K562 (cell line): ENCODE measurements around the gene TUBA1B. TPM values are rescaled to one million over a fixed set of nuclear protein-coding genes. Genes with fewer than 3 reads are reported as not detected.

Experiments used
- CXXC5 ChIP-seq: fragments of 250-450 bp; sonication (Bioruptor Pico); IDR thresholded peaks from 2 replicates; pipeline ENCODE4 v1.8.0; 2022; ENCODE audit warnings: inconsistent platforms, mild to moderate bottlenecking, moderate library complexity
- DPF2 ChIP-seq: fragments of 450-650 bp; IDR thresholded peaks from 2 replicates; pipeline ENCODE4 v1.6.1; 2016
- ELF2 ChIP-seq: fragments of 250-450 bp; sonication (Bioruptor Pico); IDR thresholded peaks from 2 replicates; pipeline ENCODE4 v1.5.0; 2021; ENCODE audit warnings: mild to moderate bottlenecking
- JUND ChIP-seq, 2 experiments: IDR thresholded peaks; 2 replicates in 1 of 2; 3 replicates in 1 of 2; pipeline ENCODE4 v1.6.1; 2011; ENCODE audit warnings: borderline replicate concordance in 2 of 2, low read depth in 2 of 2, low read length in 2 of 2, improper control_type of control experiment in 1 of 2, missing biosample characterization in 1 of 2, missing genetic modification characterization in 1 of 2, missing genetic modification reagents in 1 of 2
- KDM2B ChIP-seq: fragments of 250-450 bp; sonication (Bioruptor Pico); IDR thresholded peaks from 2 replicates; pipeline ENCODE4 v1.8.0; 2021; ENCODE audit warnings: mild to moderate bottlenecking, moderate library complexity
- LCOR ChIP-seq: sonication (generic); formaldehyde crosslinking; IDR thresholded peaks from 2 replicates; pipeline ENCODE4 v1.8.0; 2022; ENCODE audit warnings: mild to moderate bottlenecking, missing genetic modification reagents
- MCM5 ChIP-seq: fragments of 450-650 bp; IDR thresholded peaks from 2 replicates; pipeline ENCODE4 v1.6.1; 2016; ENCODE audit warnings: low read depth
- SRSF7 ChIP-seq: fragments of 200-400 bp; formaldehyde crosslinking; optimal IDR thresholded peaks from 2 replicates; pipeline ENCODE3; 2017; ENCODE audit warnings: mild to moderate bottlenecking, low read depth, low read length
- TFAM ChIP-seq: fragments of 250-450 bp; sonication (Bioruptor Pico); conservative IDR thresholded peaks from 2 replicates; pipeline ENCODE4 v1.5.0; 2021; ENCODE audit warnings: mild to moderate bottlenecking, moderate library complexity
- ZNF696 ChIP-seq: fragments of 250-450 bp; sonication (Bioruptor Pico); conservative IDR thresholded peaks from 2 replicates; pipeline ENCODE4 v1.4.0; 2020; ENCODE audit warnings: mild to moderate bottlenecking, moderate library complexity
- polyA plus RNA-seq, 8 experiments: library from polyadenylated mRNA; depleted of rRNA in 4 of 8; stranded (reverse) in 5 of 8; unstranded in 3 of 8; fragments of >200 nt; fragmentation: Nextera tagmentation in 2 of 8; fragmentation: Illumina TruSeq in 1 of 8; extraction: Ambion mirVana in 2 of 8; extraction: Trizol in 1 of 8; gene quantifications; 2 replicates each; pipeline versions ENCODE4 v1.2.1 to v1.2.3, GENCODE V29; 2011 to 2014; ENCODE audit warnings: inconsistent platforms in 1 of 8, missing spikeins in 1 of 8
- total RNA-seq, 7 experiments: library from RNA; depleted of rRNA in 6 of 7; stranded (reverse); fragments of >200 nt in 6 of 7; fragmentation: Illumina TruSeq in 2 of 7; extraction: Trizol in 2 of 7; gene quantifications; 2 replicates each; pipeline versions ENCODE4 v1.2.1 to v1.2.3, GENCODE V29; 2011 to 2021; ENCODE audit warnings: low replicate concordance in 1 of 7
- TF ChIP-seq, protein P1 (sequence below): fragments of 450-650 bp; IDR thresholded peaks from 2 replicates; pipeline ENCODE4 v1.6.1; 2017; ENCODE audit warnings: antibody characterized with exemption, mild to moderate bottlenecking
- TF ChIP-seq, protein P2 (sequence below), 3 experiments: fragments of 200-800 bp in 1 of 3; fragments of 250-450 bp in 1 of 3; fragments of 450-650 bp in 1 of 3; sonication (Bioruptor Pico) in 1 of 3; sonication (Bioruptor generic) in 1 of 3; formaldehyde crosslinking in 1 of 3; IDR thresholded peaks; 2 replicates each; pipeline versions ENCODE4 v1.6.1 to v1.8.0; 2016 to 2022; ENCODE audit warnings: mild to moderate bottlenecking in 2 of 3, missing genetic modification characterization in 2 of 3, missing compliant biosample characterization in 1 of 3, moderate library complexity in 1 of 3
- TF ChIP-seq, protein P3 (sequence below): fragments of 450-650 bp; formaldehyde crosslinking; IDR thresholded peaks from 2 replicates; pipeline ENCODE4 v1.4.0; 2020; ENCODE audit warnings: mild to moderate bottlenecking, moderate library complexity

TUBA1B gene
- total and polyA plus RNA-seq, 9 of the 15 experiments (the other 6 are each of a cell fraction or from before 2014, with no cell fraction given) = 2,189 to 4,624 (median 2,628) TPM

DNA sequence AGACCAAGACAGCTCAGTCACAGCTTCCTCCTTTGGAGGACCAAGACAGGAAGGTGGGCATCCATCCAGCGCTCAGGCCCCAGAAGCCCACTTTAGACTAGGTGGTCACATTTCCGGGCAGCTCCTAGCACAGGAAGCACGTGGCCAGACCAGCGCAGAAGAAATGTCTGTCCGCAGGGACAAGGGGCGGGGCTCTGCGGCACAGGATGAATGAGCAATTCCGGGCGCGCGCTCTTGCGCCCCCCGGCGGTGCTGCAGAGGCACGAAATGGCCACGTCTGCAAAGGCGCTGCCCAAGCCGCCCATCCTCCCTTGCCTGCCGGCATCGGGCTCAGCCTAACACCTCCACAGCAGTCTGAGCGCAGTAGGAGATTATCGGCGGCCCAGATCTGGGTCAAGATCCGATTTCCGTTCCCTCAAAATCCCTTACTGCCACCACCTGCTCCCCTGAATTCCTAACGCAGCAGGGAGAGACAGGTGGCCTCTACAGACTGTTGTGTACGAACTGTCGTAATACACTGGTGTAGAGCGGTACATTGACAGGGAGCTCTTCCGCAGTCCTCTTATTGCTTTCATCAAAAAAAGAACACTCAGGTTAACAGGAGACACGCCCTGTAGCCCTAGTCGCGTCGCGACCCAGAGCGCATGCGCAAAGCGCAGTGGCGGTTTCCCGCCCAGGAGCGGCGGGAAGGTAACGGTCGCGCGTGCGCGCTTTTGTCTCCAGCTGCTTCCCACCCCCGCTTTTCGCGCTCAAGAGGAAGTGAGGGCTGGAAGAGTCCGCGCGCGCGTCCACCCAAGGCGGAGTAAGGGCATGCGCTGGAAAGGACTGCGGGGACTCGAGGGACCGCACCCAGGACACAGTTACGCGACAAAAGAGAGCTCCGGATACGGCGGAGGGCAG, 794 bp downstream of the TUBA1B start (continued):
- TF ChIP-seq KDM2B (no peak), SRSF7 (no peak), CXXC5 (peak; percentile 79), JUND (IDR thresholded peaks at IDR 0.05; ENCODE audit: borderline replicate concordance, low read depth, low read length) (no peak), JUND (tag; IDR thresholded peaks at IDR 0.05; ENCODE audit: borderline replicate concordance, low read depth, low read length) (peak; percentile 57; the same call in 1 of the 3 replicates), DPF2 (peak; percentile 60; the same call in 1 of the 2 replicates), LCOR (CRISPR knock-in tag) (peak; percentile 90), MCM5 (no peak), ELF2 (peak; percentile 72; the same call in 1 of the 2 replicates), ZNF696 (CRISPR knock-in tag) (no peak), TFAM (CRISPR knock-in tag) (no peak)
- TF ChIP-seq, protein P1, sequence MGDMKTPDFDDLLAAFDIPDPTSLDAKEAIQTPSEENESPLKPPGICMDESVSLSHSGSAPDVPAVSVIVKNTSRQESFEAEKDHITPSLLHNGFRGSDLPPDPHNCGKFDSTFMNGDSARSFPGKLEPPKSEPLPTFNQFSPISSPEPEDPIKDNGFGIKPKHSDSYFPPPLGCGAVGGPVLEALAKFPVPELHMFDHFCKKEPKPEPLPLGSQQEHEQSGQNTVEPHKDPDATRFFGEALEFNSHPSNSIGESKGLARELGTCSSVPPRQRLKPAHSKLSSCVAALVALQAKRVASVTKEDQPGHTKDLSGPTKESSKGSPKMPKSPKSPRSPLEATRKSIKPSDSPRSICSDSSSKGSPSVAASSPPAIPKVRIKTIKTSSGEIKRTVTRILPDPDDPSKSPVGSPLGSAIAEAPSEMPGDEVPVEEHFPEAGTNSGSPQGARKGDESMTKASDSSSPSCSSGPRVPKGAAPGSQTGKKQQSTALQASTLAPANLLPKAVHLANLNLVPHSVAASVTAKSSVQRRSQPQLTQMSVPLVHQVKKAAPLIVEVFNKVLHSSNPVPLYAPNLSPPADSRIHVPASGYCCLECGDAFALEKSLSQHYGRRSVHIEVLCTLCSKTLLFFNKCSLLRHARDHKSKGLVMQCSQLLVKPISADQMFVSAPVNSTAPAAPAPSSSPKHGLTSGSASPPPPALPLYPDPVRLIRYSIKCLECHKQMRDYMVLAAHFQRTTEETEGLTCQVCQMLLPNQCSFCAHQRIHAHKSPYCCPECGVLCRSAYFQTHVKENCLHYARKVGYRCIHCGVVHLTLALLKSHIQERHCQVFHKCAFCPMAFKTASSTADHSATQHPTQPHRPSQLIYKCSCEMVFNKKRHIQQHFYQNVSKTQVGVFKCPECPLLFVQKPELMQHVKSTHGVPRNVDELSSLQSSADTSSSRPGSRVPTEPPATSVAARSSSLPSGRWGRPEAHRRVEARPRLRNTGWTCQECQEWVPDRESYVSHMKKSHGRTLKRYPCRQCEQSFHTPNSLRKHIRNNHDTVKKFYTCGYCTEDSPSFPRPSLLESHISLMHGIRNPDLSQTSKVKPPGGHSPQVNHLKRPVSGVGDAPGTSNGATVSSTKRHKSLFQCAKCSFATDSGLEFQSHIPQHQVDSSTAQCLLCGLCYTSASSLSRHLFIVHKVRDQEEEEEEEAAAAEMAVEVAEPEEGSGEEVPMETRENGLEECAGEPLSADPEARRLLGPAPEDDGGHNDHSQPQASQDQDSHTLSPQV = peak; percentile 88
- TF ChIP-seq, protein P2, sequence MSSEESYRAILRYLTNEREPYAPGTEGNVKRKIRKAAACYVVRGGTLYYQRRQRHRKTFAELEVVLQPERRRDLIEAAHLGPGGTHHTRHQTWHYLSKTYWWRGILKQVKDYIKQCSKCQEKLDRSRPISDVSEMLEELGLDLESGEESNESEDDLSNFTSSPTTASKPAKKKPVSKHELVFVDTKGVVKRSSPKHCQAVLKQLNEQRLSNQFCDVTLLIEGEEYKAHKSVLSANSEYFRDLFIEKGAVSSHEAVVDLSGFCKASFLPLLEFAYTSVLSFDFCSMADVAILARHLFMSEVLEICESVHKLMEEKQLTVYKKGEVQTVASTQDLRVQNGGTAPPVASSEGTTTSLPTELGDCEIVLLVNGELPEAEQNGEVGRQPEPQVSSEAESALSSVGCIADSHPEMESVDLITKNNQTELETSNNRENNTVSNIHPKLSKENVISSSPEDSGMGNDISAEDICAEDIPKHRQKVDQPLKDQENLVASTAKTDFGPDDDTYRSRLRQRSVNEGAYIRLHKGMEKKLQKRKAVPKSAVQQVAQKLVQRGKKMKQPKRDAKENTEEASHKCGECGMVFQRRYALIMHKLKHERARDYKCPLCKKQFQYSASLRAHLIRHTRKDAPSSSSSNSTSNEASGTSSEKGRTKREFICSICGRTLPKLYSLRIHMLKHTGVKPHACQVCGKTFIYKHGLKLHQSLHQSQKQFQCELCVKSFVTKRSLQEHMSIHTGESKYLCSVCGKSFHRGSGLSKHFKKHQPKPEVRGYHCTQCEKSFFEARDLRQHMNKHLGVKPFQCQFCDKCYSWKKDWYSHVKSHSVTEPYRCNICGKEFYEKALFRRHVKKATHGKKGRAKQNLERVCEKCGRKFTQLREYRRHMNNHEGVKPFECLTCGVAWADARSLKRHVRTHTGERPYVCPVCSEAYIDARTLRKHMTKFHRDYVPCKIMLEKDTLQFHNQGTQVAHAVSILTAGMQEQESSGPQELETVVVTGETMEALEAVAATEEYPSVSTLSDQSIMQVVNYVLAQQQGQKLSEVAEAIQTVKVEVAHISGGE (CRISPR knock-in tag; IDR thresholded peaks at IDR 0.05) = peak in 1 of 3 experiments; percentile 79; a peak in 2 of 6 replicates
- TF ChIP-seq, protein P3, sequence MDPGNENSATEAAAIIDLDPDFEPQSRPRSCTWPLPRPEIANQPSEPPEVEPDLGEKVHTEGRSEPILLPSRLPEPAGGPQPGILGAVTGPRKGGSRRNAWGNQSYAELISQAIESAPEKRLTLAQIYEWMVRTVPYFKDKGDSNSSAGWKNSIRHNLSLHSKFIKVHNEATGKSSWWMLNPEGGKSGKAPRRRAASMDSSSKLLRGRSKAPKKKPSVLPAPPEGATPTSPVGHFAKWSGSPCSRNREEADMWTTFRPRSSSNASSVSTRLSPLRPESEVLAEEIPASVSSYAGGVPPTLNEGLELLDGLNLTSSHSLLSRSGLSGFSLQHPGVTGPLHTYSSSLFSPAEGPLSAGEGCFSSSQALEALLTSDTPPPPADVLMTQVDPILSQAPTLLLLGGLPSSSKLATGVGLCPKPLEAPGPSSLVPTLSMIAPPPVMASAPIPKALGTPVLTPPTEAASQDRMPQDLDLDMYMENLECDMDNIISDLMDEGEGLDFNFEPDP (CRISPR knock-in tag) = no peak
